Keratinocyte (primary cell): ENCODE data around the gene TAS2R40.

Experiments used
- EZH2 ChIP-seq: IDR thresholded peaks from one replicate; pipeline ENCODE4 v1.6.1; 2012; ENCODE audit warnings: inconsistent platforms, mild to moderate bottlenecking, low read length, moderate library complexity
- TF ChIP-seq, protein P1 (sequence below), 3 experiments: IDR thresholded peaks in 1 of 3; conservative IDR thresholded peaks in 1 of 3; optimal IDR thresholded peaks in 1 of 3; 2 replicates in 2 of 3; 3 replicates in 1 of 3; pipeline versions ENCODE3 to v1.5.1; 2011; ENCODE audit warnings: low read length in 3 of 3, mild to moderate bottlenecking in 3 of 3, moderate library complexity in 2 of 3, control low read depth in 1 of 3, inconsistent platforms in 1 of 3; ENCODE audit not compliant: insufficient read depth in 2 of 3; ENCODE audit errors: extremely low read depth in 1 of 3

DNA sequence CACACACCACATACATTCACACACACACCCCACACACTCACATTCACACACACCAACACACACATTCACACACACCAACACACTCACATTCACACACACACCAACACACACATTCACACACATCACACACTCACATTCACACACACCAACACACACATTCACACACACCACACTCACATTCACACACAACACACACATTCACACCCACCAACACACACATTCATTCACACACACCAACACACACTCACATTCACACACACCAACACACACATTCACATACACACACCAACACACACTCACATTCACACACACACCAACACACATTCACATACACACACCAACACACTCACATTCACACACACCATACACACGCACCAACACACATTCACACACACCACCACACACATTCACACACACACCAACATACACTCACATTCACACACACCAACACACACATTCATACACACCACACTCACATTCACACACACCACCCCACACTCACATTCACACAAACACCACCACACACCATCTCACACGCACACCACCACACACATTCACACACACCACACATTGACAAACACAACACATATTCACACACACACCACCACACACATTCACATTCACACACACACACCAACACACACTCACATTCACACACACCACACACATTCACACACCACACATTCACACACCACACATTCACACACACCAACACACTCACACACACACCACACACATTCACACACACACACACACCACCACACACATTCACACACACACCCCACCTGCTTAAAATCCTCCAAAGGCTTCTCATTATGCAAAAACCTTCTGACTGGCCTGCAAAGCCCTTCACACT is 9.0 kb downstream of the TAS2R40 start:
- TF ChIP-seq, protein P1, sequence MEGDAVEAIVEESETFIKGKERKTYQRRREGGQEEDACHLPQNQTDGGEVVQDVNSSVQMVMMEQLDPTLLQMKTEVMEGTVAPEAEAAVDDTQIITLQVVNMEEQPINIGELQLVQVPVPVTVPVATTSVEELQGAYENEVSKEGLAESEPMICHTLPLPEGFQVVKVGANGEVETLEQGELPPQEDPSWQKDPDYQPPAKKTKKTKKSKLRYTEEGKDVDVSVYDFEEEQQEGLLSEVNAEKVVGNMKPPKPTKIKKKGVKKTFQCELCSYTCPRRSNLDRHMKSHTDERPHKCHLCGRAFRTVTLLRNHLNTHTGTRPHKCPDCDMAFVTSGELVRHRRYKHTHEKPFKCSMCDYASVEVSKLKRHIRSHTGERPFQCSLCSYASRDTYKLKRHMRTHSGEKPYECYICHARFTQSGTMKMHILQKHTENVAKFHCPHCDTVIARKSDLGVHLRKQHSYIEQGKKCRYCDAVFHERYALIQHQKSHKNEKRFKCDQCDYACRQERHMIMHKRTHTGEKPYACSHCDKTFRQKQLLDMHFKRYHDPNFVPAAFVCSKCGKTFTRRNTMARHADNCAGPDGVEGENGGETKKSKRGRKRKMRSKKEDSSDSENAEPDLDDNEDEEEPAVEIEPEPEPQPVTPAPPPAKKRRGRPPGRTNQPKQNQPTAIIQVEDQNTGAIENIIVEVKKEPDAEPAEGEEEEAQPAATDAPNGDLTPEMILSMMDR (optimal IDR thresholded peaks at IDR 0.05 in 1 of 3, IDR thresholded peaks at IDR 0.05 in 1 of 3, conservative IDR thresholded peaks at IDR 0.05 in 1 of 3; ENCODE audit: extremely low read depth in 1 of 3, insufficient read depth in 2 of 3, low read length in 3 of 3): no peak
- TF ChIP-seq EZH2: no peak
